Measurements from ENCODE around the gene SORL1-AS1.

The SORL1-AS1 gene

DNA sequence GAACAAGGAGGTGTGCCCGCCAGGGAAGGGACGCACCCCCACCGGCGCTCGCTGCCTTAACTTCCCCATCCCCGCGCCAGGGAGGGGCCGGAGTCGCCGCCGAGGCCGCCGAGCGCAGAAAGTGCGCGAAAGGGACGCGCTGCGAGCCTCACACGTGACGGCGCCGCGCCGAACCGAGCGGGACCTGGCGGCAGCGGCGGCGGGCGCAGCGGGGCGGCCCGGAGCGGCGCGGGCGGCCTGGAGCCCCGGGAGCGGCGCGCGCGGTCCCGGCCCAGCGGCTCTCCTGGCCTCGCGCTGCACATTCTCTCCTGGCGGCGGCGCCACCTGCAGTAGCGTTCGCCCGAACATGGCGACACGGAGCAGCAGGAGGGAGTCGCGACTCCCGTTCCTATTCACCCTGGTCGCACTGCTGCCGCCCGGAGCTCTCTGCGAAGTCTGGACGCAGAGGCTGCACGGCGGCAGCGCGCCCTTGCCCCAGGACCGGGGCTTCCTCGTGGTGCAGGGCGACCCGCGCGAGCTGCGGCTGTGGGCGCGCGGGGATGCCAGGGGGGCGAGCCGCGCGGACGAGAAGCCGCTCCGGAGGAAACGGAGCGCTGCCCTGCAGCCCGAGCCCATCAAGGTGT lies 670 bp downstream of the SORL1-AS1 start, which contains the start of gene SORL1:
SORL1 (plus strand) TSS at position 329 of the 623 bp plus-strand sequence; CDS start at position 347, 18 bp downstream.
- H3K4me1 ChIP-seq (ENCODE audit: control insufficient read depth, insufficient read depth, low read depth, low read length): peaks cover 11% of the 10 kb centered on the region
- peak; percentile 67 for DNase-seq
- peak within 1 kb of the TSS in 1 of 2 experiments; percentile 95 for H3K23ac ChIP-seq (ENCODE audit: low read length in 2 of 2)
- H3K9ac ChIP-seq (ENCODE audit: low read length): peak within 1 kb of the TSS; percentile 57
- H3K4me2 ChIP-seq (ENCODE audit: low read length, poor library complexity, severe bottlenecking): peak within 1 kb of the TSS; percentile 87
- no peaks in the 10 kb centered on the region for H3K9me3 ChIP-seq (ENCODE audit: control insufficient read depth, low read length)
- H2AFZ ChIP-seq (ENCODE audit: low read depth, low read length): peak within 1 kb of the TSS; percentile 93
- H4K8ac ChIP-seq (ENCODE audit: low read length): peak within 1 kb of the TSS; percentile 77
- H2BK12ac ChIP-seq (ENCODE audit: low read length in 2 of 2): peak within 1 kb of the TSS in 1 of 2 experiments; percentile 84
- peak within 1 kb of the TSS; percentile 4 for H2BK5ac ChIP-seq (ENCODE audit: low read depth, low read length, poor library complexity, severe bottlenecking)
- no peak within 1 kb of the TSS for H3K27ac ChIP-seq (ENCODE audit: low read length, poor library complexity, severe bottlenecking)
- H3K14ac ChIP-seq (ENCODE audit: low read length in 2 of 2): peak within 1 kb of the TSS in 1 of 2 experiments; percentile 90
- peak within 1 kb of the TSS; percentile 87 for H4K91ac ChIP-seq (ENCODE audit: low read length)
- peak within 1 kb of the TSS; percentile 8 to 28 for H3K4ac ChIP-seq (ENCODE audit: low read depth in 1 of 2, low read length in 2 of 2)
- H2BK15ac ChIP-seq (ENCODE audit: low read depth, poor library complexity, severe bottlenecking): peak within 1 kb of the TSS; percentile 63
- H2AK5ac ChIP-seq (ENCODE audit: low read length, severe bottlenecking): no peak within 1 kb of the TSS
- H3K36me3 ChIP-seq (ENCODE audit: control insufficient read depth in 1 of 2, insufficient read depth in 2 of 2, low read depth in 1 of 2, low read length in 2 of 2): no peaks in the 10 kb centered on the region
- H3K27me3 ChIP-seq (ENCODE audit: control insufficient read depth in 1 of 2, insufficient read depth in 1 of 2, low read length in 2 of 2): peaks cover 41 to 62% of the 10 kb centered on the region in 2 experiments
- peak within 1 kb of the TSS; percentile 62 to 77 for H3K4me3 ChIP-seq (ENCODE audit: insufficient read depth in 1 of 2, low read depth in 1 of 2, low read length in 2 of 2)
- peak within 1 kb of the TSS; percentile 52 for H2BK120ac ChIP-seq (ENCODE audit: low read depth, low read length)
- H3K18ac ChIP-seq (ENCODE audit: low read depth in 1 of 2, low read length in 2 of 2): peak within 1 kb of the TSS; percentile 16 to 95
- WGBS: under 1% methylated on average over 59 of the region's 89 CpGs
- H3K79me1 ChIP-seq (replicated peaks; ENCODE audit: low read length, poor library complexity, severe bottlenecking): no peaks in the 10 kb centered on the region

DNA sequence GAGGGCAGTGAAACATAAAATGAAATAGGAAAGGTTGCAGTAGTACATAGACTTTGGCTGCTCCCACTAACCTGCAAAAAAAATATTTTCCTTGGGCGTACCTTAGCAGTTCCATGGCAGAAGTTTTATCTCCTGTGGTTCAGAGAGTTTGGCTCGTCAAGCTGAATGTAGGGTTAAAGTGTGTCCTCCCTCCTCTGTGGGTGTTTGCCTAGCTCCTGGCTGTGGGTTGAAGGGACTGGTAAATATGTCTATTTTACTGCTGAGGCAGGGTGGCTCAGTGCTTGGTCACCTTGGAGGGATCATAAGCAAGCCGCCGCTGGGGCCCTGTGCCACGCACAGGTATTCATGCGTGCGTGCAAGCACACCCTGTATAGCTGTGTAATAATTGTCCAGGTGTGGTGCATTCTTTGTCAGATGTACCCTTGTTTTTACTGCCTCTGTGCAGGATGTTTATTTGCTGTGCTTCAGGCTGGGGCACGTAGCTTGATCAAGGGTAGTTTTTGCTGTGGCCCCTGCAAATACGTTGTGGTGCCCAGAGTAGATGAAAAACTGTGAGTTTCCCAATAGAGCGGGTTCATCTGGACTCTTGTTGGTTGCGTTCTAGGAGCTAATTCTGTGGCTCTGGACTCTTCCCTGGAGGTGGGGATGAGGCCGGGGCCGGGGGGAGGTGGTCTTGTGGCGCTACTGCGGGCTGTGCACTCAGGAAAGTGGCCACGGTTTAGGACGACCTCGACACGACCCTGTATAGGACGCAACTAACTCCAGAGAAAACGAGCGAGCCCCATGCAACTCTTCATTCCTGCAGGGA lies 1.4 kb downstream of the SORL1-AS1 start:
- Histone ChIP-seq H2BK15ac (ENCODE audit: low read depth, poor library complexity, severe bottlenecking) (peak overlapping the region; percentile 63), H3K27me3 (ENCODE audit: control insufficient read depth in 1 of 2, insufficient read depth in 1 of 2, low read length in 2 of 2) (peaks cover 41 to 56% of the 10 kb centered on the region in 2 experiments), H4K91ac (ENCODE audit: low read length) (no peak overlapping the region)

DNA sequence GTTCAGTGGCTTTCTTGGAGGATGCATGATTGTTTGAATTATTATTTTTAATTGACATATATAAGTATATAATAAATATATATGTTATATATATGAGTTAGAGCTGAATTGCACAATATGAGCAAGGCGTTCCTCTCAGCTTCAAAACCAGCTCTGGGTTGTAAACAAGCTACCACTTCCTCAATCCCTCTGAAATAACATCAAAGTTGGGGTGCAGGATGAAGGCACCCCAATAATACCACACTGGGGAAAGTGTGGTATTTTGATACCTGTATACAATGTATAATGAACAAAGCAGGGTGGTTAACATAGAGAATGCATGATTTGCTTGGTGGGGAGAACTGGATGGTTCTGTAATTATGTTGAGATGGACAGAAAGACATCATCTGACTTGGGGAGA lies 2.4 kb downstream of the SORL1-AS1 start:
- Histone ChIP-seq H3K4ac (ENCODE audit: low read depth in 1 of 2, low read length in 2 of 2) (no peak overlapping the region), H3K79me1 (replicated peaks; ENCODE audit: low read length, poor library complexity, severe bottlenecking) (no peaks in the 10 kb centered on the region), H2AFZ (ENCODE audit: low read depth, low read length) (no peak overlapping the region), H3K4me3 (ENCODE audit: insufficient read depth in 1 of 2, low read depth in 1 of 2, low read length in 2 of 2) (no peak overlapping the region), H3K4me1 (ENCODE audit: control insufficient read depth, insufficient read depth, low read depth, low read length) (peaks cover 11% of the 10 kb centered on the region), H2BK120ac (ENCODE audit: low read depth, low read length) (no peak overlapping the region), H2BK15ac (ENCODE audit: low read depth, poor library complexity, severe bottlenecking) (no peak overlapping the region), H2BK12ac (ENCODE audit: low read length in 2 of 2) (no peak overlapping the region), H3K27me3 (ENCODE audit: control insufficient read depth in 1 of 2, insufficient read depth in 1 of 2, low read length in 2 of 2) (peaks cover 41 to 58% of the 10 kb centered on the region in 2 experiments), H3K9ac (ENCODE audit: low read length) (no peak overlapping the region), H3K4me2 (ENCODE audit: low read length, poor library complexity, severe bottlenecking) (no peak overlapping the region), H4K91ac (ENCODE audit: low read length) (no peak overlapping the region), H3K36me3 (ENCODE audit: control insufficient read depth in 1 of 2, insufficient read depth in 2 of 2, low read depth in 1 of 2, low read length in 2 of 2) (no peaks in the 10 kb centered on the region), H3K9me3 (ENCODE audit: control insufficient read depth, low read length) (no peaks in the 10 kb centered on the region), H2BK5ac (ENCODE audit: low read depth, low read length, poor library complexity, severe bottlenecking) (no peak overlapping the region), H3K14ac (ENCODE audit: low read length in 2 of 2) (no peak overlapping the region), H3K18ac (ENCODE audit: low read depth in 1 of 2, low read length in 2 of 2) (no peak overlapping the region), H2AK5ac (ENCODE audit: low read length, severe bottlenecking) (no peak overlapping the region), H3K23ac (ENCODE audit: low read length in 2 of 2) (no peak overlapping the region), H3K27ac (ENCODE audit: low read length, poor library complexity, severe bottlenecking) (no peak overlapping the region), H4K8ac (ENCODE audit: low read length) (no peak overlapping the region)
- no peak for DNase-seq
- no CpG with 5 or more reads among the region's 1 CpG for WGBS

More for the DNA sequence above, 1.4 kb downstream of the SORL1-AS1 start:
- H3K9ac ChIP-seq (ENCODE audit: low read length): peak overlapping the region; percentile 46
- peak overlapping the region; percentile 87 for H3K4me2 ChIP-seq (ENCODE audit: low read length, poor library complexity, severe bottlenecking)
- H3K27ac ChIP-seq (ENCODE audit: low read length, poor library complexity, severe bottlenecking): no peak overlapping the region
- H3K4me3 ChIP-seq (ENCODE audit: insufficient read depth in 1 of 2, low read depth in 1 of 2, low read length in 2 of 2): peak overlapping the region; percentile 62 to 70
- H3K23ac ChIP-seq (ENCODE audit: low read length in 2 of 2): peak overlapping the region in 1 of 2 experiments; percentile 95
- H2BK120ac ChIP-seq (ENCODE audit: low read depth, low read length): no peak overlapping the region
- WGBS: 39% methylated on average over 19 of the region's 22 CpGs
- H2BK5ac ChIP-seq (ENCODE audit: low read depth, low read length, poor library complexity, severe bottlenecking): peak overlapping the region; percentile 4
- no peak for DNase-seq
- H3K9me3 ChIP-seq (ENCODE audit: control insufficient read depth, low read length): no peaks in the 10 kb centered on the region
- H3K79me1 ChIP-seq (replicated peaks; ENCODE audit: low read length, poor library complexity, severe bottlenecking): no peaks in the 10 kb centered on the region
- H2BK12ac ChIP-seq (ENCODE audit: low read length in 2 of 2): peak overlapping the region in 1 of 2 experiments; percentile 84
- peak overlapping the region in 1 of 2 experiments; percentile 29 for H3K18ac ChIP-seq (ENCODE audit: low read depth in 1 of 2, low read length in 2 of 2)
- peaks cover 11% of the 10 kb centered on the region for H3K4me1 ChIP-seq (ENCODE audit: control insufficient read depth, insufficient read depth, low read depth, low read length)
- H3K4ac ChIP-seq (ENCODE audit: low read depth in 1 of 2, low read length in 2 of 2): peak overlapping the region in 1 of 2 experiments; percentile 8
- peak overlapping the region; percentile 77 for H4K8ac ChIP-seq (ENCODE audit: low read length)
- no peak overlapping the region for H2AK5ac ChIP-seq (ENCODE audit: low read length, severe bottlenecking)
- H3K36me3 ChIP-seq (ENCODE audit: control insufficient read depth in 1 of 2, insufficient read depth in 2 of 2, low read depth in 1 of 2, low read length in 2 of 2): no peaks in the 10 kb centered on the region
- H2AFZ ChIP-seq (ENCODE audit: low read depth, low read length): peak overlapping the region; percentile 93
- H3K14ac ChIP-seq (ENCODE audit: low read length in 2 of 2): peak overlapping the region in 1 of 2 experiments; percentile 90

DNA sequence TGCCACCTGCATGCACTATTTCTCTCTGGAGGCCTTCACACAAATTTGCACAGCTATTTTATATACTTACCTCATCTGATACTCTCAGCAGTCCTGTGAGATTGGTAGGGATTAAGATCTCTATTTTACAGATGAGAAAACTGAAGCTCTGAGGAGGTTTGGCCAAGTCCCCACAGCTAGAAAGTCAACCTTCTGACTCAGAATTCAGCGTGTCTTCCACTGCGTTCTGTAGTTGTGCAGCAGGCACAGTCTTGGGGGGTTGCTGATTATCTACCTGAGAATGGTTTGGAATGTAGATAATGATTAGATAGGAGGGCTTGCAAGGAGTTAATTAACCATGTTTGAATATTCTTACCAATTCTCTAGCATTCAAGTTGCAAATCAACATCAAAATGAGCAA lies 3.1 kb downstream of the SORL1-AS1 start:
- Histone ChIP-seq H4K91ac (ENCODE audit: low read length) (no peak overlapping the region), H3K4me3 (ENCODE audit: insufficient read depth in 1 of 2, low read depth in 1 of 2, low read length in 2 of 2) (no peak overlapping the region), H3K9ac (ENCODE audit: low read length) (no peak overlapping the region), H2AK5ac (ENCODE audit: low read length, severe bottlenecking) (no peak overlapping the region), H4K8ac (ENCODE audit: low read length) (no peak overlapping the region), H2AFZ (ENCODE audit: low read depth, low read length) (no peak overlapping the region), H2BK15ac (ENCODE audit: low read depth, poor library complexity, severe bottlenecking) (no peak overlapping the region), H2BK12ac (ENCODE audit: low read length in 2 of 2) (no peak overlapping the region), H3K36me3 (ENCODE audit: control insufficient read depth in 1 of 2, insufficient read depth in 2 of 2, low read depth in 1 of 2, low read length in 2 of 2) (no peaks in the 10 kb centered on the region), H3K23ac (ENCODE audit: low read length in 2 of 2) (no peak overlapping the region), H3K14ac (ENCODE audit: low read length in 2 of 2) (no peak overlapping the region), H3K27ac (ENCODE audit: low read length, poor library complexity, severe bottlenecking) (no peak overlapping the region), H3K4ac (ENCODE audit: low read depth in 1 of 2, low read length in 2 of 2) (no peak overlapping the region), H3K18ac (ENCODE audit: low read depth in 1 of 2, low read length in 2 of 2) (no peak overlapping the region), H3K4me2 (ENCODE audit: low read length, poor library complexity, severe bottlenecking) (no peak overlapping the region), H3K79me1 (replicated peaks; ENCODE audit: low read length, poor library complexity, severe bottlenecking) (no peaks in the 10 kb centered on the region), H2BK5ac (ENCODE audit: low read depth, low read length, poor library complexity, severe bottlenecking) (no peak overlapping the region), H3K9me3 (ENCODE audit: control insufficient read depth, low read length) (no peaks in the 10 kb centered on the region), H2BK120ac (ENCODE audit: low read depth, low read length) (no peak overlapping the region), H3K4me1 (ENCODE audit: control insufficient read depth, insufficient read depth, low read depth, low read length) (peaks cover 11% of the 10 kb centered on the region), H3K27me3 (ENCODE audit: control insufficient read depth in 1 of 2, insufficient read depth in 1 of 2, low read length in 2 of 2) (peaks cover 40 to 58% of the 10 kb centered on the region in 2 experiments)
- DNase-seq: no peak
- WGBS: 82% methylated on average over 2 of the region's 2 CpGs
